Measurements from ENCODE around the gene PCNT.

GRCh38 chr21:46336603-46337002 lies 12.6 kb downstream of the PCNT start:
- TF ChIP-seq CTCF (IDR thresholded peaks at IDR 0.05), result no peak
- TF ChIP-seq EZH2 (IDR thresholded peaks at IDR 0.05; ENCODE audit: borderline replicate concordance, insufficient read depth, low read depth, low read length, poor library complexity, severe bottlenecking), result no peak

All from B cell (primary cell).